Retinal pigment epithelial cell (primary cell): ENCODE data around the gene DAAM1.

Experiments
- DNase-seq: peaks from one replicate; pipeline ENCODE4 v3.0.0-alpha.2; 2010; ENCODE audit warnings: low read depth
- H3K4me3 ChIP-seq: 2 replicates; pipeline ENCODE4 v1.5.1; 2011; ENCODE audit warnings: mild to moderate bottlenecking, low read length, control low read depth, moderate library complexity
- TF ChIP-seq, protein P1 (sequence below): conservative IDR thresholded peaks from 2 replicates; pipeline ENCODE4 v1.5.1; 2011; ENCODE audit warnings: low read depth, low read length, control low read depth, inconsistent platforms

DAAM1 gene

GRCh38 chr14:59188461-59189090 lies at the start of gene DAAM1:
Gene DAAM1 (plus strand): TSS chr14:59188667. CDS start chr14:59263478, 74,811 bp downstream.
- TF ChIP-seq, protein P1, sequence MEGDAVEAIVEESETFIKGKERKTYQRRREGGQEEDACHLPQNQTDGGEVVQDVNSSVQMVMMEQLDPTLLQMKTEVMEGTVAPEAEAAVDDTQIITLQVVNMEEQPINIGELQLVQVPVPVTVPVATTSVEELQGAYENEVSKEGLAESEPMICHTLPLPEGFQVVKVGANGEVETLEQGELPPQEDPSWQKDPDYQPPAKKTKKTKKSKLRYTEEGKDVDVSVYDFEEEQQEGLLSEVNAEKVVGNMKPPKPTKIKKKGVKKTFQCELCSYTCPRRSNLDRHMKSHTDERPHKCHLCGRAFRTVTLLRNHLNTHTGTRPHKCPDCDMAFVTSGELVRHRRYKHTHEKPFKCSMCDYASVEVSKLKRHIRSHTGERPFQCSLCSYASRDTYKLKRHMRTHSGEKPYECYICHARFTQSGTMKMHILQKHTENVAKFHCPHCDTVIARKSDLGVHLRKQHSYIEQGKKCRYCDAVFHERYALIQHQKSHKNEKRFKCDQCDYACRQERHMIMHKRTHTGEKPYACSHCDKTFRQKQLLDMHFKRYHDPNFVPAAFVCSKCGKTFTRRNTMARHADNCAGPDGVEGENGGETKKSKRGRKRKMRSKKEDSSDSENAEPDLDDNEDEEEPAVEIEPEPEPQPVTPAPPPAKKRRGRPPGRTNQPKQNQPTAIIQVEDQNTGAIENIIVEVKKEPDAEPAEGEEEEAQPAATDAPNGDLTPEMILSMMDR, result no peak
- H3K4me3 ChIP-seq, result peak within 1 kb of the TSS; percentile 89
- peak; percentile 97 for DNase-seq

DNA sequence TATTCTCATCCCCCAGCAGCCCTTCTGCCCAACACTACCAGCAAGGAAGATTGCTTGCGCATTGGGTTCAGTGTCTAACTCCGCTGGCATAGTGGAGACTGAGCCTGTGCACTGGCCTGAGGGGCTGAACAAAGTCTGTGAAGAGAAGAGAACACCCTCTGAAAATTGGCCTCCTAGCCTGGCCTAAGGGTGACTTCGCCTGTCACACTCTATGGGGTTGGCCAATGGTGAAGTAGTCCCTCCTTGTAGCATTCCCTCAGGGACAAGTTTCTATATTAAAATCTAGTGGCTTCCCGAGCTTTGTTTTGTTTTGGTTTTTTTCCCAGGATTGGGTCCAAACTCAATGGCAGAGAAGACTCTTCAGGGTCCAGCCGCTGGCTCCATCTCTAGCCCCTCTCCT lies 49.1 kb upstream of the DAAM1 start:
- no peak overlapping the region for H3K4me3 ChIP-seq
- TF ChIP-seq, protein P1, result no peak
- DNase-seq, result no peak

DNA sequence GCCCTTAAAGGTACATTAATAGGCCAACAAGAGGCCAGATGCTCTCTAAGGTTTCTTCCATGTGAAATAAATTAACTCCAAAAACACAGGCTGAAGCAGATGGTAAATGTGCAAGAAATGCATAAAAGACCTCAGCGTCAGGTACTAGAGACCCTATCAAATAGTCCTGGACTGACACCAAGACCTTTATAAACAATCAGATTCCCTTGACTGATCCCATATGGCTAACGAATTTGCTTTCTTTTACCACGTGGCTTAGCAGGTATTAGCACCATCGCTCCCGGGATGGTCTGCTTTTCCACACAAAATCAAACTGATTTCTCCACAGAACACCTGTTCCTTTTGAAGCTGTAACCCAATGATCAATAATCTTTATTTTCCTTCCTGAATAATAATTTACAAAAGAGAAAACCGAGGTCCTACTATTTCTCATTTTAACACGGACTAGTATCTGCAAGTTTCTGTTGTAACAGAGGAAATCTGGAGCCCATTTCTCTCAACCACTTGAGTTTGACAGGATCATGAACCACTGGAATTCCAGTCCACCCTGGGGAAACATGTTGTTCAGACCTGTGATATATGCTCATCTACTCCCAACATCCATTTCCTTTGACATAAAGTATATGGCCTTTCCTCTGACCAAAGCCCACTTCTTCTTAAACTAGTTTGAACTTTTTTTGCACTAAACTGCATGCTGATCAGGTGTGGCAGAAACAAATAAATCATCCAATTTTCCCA lies 48.2 kb upstream of the DAAM1 start:
- DNase-seq, result no peak
- TF ChIP-seq, protein P1, result no peak
- no peak overlapping the region for H3K4me3 ChIP-seq

- DNase-seq, result no peak
- TF ChIP-seq, protein P1, result no peak
- H3K4me3 ChIP-seq, result no peak overlapping the region
These were observed 42.0 kb upstream of the DAAM1 start for GRCh38 chr14:59146484-59146883.

DNA sequence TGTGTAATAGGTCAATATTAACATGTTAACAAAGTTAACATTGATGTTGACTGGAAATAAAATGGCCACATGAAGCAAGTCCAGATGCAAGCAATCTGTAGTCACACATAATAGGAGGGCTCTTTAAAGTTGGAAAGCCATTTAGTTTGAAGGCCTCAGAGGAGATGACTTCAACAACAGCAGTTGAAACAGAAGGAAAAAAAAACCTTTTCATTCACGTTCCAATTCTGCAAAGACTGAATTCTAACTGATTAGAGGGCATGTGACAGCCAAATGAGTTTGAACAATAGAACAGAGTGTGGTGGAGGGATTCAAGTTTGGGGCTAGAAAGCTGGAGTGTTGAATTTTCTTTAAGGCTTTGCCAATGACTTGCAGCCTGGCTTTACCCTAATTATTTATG lies 41.5 kb upstream of the DAAM1 start:
- TF ChIP-seq, protein P1, result no peak
- no peak overlapping the region for H3K4me3 ChIP-seq
- no peak for DNase-seq

DNA sequence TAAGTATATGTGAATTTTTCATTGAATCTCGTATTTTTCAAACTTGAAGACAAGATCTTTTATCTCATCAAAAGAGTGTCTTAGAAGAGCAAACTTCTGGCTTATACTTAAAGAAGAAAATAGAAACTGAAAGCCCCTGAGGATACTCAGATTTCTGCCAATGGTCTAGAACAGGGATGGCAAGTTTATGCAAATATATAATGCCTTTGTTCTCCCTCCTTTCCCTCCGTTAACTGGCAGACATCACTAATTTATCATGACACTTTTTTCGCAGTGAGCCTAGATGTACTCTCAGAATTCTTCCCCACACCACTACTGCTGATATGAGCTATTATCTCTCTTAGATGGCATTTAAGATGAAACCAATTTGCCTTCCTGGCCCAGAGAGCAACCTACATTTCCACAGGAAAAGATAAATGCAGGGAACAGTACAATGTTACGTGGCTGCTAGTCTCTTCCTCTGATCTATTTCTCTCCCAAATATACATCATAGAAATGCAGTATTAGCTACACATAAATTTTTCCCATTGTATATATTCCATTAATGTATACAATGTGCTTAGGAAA lies 40.0 kb upstream of the DAAM1 start:
- no peak for DNase-seq
- TF ChIP-seq, protein P1, result no peak
- H3K4me3 ChIP-seq, result no peak overlapping the region
